GM12878 (cell line): ENCODE measurements around the gene CALHM3.

ENCODE experiments used
- EZH2 ChIP-seq: IDR thresholded peaks from 2 replicates; pipeline ENCODE4 v1.6.1; 2012; ENCODE audit warnings: low read depth, mild to moderate bottlenecking, control low read depth, inconsistent platforms, low read length, borderline replicate concordance; ENCODE audit not compliant: control insufficient read depth
- MTA3 ChIP-seq: IDR thresholded peaks from 2 replicates; pipeline ENCODE4 v1.6.1; 2012; ENCODE audit warnings: low read length, inconsistent platforms, borderline replicate concordance
- SP1 ChIP-seq: IDR thresholded peaks from one replicate; pipeline ENCODE4 v1.6.1; 2011; ENCODE audit warnings: low read depth, low read length
- ZSCAN29 ChIP-seq: fragments of 450-650 bp; IDR thresholded peaks from 2 replicates; pipeline ENCODE4 v1.6.1; 2017; ENCODE audit warnings: mild to moderate bottlenecking, moderate library complexity

DNA sequence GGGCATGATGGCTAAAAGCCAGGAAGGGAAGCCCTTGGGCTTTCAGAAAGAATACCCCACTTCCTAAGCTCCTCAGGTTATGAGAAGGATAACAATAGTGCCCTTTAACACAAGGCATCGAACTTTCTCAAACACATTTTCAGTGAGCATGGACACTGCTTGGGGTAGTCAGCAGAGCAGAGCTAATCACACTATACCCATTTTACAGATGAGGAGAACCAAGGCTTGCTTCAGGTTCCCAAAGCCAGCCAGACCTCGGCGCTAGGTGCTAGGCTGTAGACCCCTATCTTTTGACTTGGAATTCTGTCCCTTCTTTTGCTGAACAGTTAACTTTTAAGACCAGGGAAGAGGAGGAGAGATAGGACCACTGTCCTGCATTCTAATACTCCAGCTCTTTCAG lies 16.3 kb upstream of the CALHM3 start:
- TF ChIP-seq SP1 (no peak), EZH2 (no peak), MTA3 (no peak), ZSCAN29 (no peak)
